ENCODE data around the gene TRIM5. TPM values are rescaled to one million over a fixed set of nuclear protein-coding genes. Genes with fewer than 3 reads are reported as not detected.
A peak's percentile ranks its signal among the peaks of the same experiment; 100 is the strongest.

The TRIM5 gene
- total and polyA plus RNA-seq, 2 donors (not counting 3 experiments of a cell fraction or from before 2014, with no cell fraction given), result 54.5 to 57.3 TPM

GRCh38 chr11:5624489-5625279, 60.2 kb downstream of the TRIM5 start, which contains the start of gene TRIM34:
TRIM34 (plus strand) TSS chr11:5625001; CDS start chr11:5632332, 7,331 bp downstream.
- intact Hi-C loops (cut with micrococcal nuclease) (loop anchor here (1.0 kb wide), 1 partner anchor 24 kb away; no protein-coding TSS in a partner anchor), dilution Hi-C loops (cut with MboI; ENCODE audit: extremely low pct_ligation_motif_present, low sequenced_read_pairs) (no loop called here)
- no peaks in the 10 kb centered on the region for H4K20me1 ChIP-seq (replicated peaks; ENCODE audit: control insufficient read depth, extremely low read depth, insufficient read depth, low read length)
- H3K4me1 ChIP-seq (ENCODE audit: control insufficient read depth, extremely low read depth, insufficient read depth, low read length), result peaks cover 22% of the 10 kb centered on the region
- POLR2A ChIA-PET, result no interaction called here
- H3K27me3 ChIP-seq (ENCODE audit: control insufficient read depth in 2 of 2, insufficient read depth in 2 of 2, low read length in 2 of 2), result no peaks in the 10 kb centered on the region
- BruUV-seq (replicated peaks), result TSS peak; percentile 60
- no peaks in the 10 kb centered on the region for H3K9me3 ChIP-seq (replicated peaks; ENCODE audit: control insufficient read depth, insufficient read depth, low read length)
- CTCF ChIA-PET, result interaction anchor here (0.9 to 1.6 kb wide), 3 partner anchors 12 to 25 kb away, joined by 3 to 8 read pairs (median 3); no protein-coding TSS in a partner anchor
- peak within 1 kb of the TSS; percentile 40 to 90 (median 67) for H3K4me3 ChIP-seq (replicated peaks in 1 of 3; ENCODE audit: insufficient read depth in 1 of 3, low read depth in 1 of 3, low read length in 3 of 3)
- H3K9ac ChIP-seq (replicated peaks; ENCODE audit: extremely low read depth, insufficient read depth, low read length), result peak within 1 kb of the TSS; percentile 79
- TF ChIP-seq MAX (IDR thresholded peaks at IDR 0.05; ENCODE audit: insufficient read depth, insufficient read length), result no peak
- no peak for TF ChIP-seq POLR2AphosphoS5 (IDR thresholded peaks at IDR 0.05; ENCODE audit: insufficient read depth, low read depth, low read length)
- peak; percentile 62 for TF ChIP-seq POLR2A (IDR thresholded peaks at IDR 0.05; ENCODE audit: low read depth, low read length)
- TF ChIP-seq EZH2 (IDR thresholded peaks at IDR 0.05; ENCODE audit: borderline replicate concordance, low read depth, low read length, severe bottlenecking), result no peak
- FAIRE-seq, result peak; percentile 97
- DNase-seq (ENCODE audit: low read depth, low spot score), result peak; percentile 95
- H3K27ac ChIP-seq (ENCODE audit: insufficient read depth, low read depth, low read length), result peak within 1 kb of the TSS; percentile 76
- H3K79me2 ChIP-seq (ENCODE audit: control insufficient read depth, insufficient read depth, low read length), result no peaks in the 10 kb centered on the region
- H3K9me1 ChIP-seq (replicated peaks; ENCODE audit: control insufficient read depth, extremely low read depth, insufficient read depth, low read length), result no peaks in the 10 kb centered on the region
- H3K36me3 ChIP-seq (ENCODE audit: control insufficient read depth in 2 of 2, extremely low read depth in 1 of 2, insufficient read depth in 2 of 2, low read length in 2 of 2), result no peaks in the 10 kb centered on the region
- peak within 1 kb of the TSS; percentile 95 for H2AFZ ChIP-seq (ENCODE audit: low read depth, low read length)
- peak within 1 kb of the TSS; percentile 93 for H3K4me2 ChIP-seq (ENCODE audit: insufficient read depth, low read length)

DNA sequence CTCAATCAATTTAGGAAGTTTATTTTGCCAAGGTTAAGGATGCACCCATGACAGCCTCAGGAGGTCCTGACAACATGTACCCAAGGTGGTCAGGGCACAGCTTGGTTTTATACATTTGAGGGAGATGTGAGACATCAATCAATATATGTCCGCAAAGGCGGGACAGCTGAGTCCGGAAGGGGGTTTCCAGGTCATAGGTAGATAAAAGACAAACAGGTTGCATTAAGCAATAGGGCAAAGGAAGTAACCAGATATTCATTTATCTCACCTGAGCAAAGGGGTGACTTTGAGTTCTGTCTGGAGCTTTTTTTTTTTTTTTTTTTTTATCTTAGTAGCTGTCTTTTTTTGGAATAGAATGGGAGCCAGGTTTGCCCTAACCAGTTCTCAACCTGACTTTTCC, 62.1 kb downstream of the TRIM5 start:
- Histone ChIP-seq H3K79me2 (ENCODE audit: control insufficient read depth, insufficient read depth, low read length) (no peaks in the 10 kb centered on the region), H3K4me2 (ENCODE audit: insufficient read depth, low read length) (no peak overlapping the region), H3K36me3 (ENCODE audit: control insufficient read depth in 2 of 2, extremely low read depth in 1 of 2, insufficient read depth in 2 of 2, low read length in 2 of 2) (no peaks in the 10 kb centered on the region), H3K4me1 (ENCODE audit: control insufficient read depth, extremely low read depth, insufficient read depth, low read length) (peaks cover 22% of the 10 kb centered on the region), H4K20me1 (replicated peaks; ENCODE audit: control insufficient read depth, extremely low read depth, insufficient read depth, low read length) (no peaks in the 10 kb centered on the region), H3K4me3 (replicated peaks in 1 of 3; ENCODE audit: insufficient read depth in 1 of 3, low read depth in 1 of 3, low read length in 3 of 3) (no peak overlapping the region), H3K27me3 (ENCODE audit: control insufficient read depth in 2 of 2, insufficient read depth in 2 of 2, low read length in 2 of 2) (no peaks in the 10 kb centered on the region), H3K9ac (replicated peaks; ENCODE audit: extremely low read depth, insufficient read depth, low read length) (no peak overlapping the region), H3K9me1 (replicated peaks; ENCODE audit: control insufficient read depth, extremely low read depth, insufficient read depth, low read length) (no peaks in the 10 kb centered on the region), H3K27ac (ENCODE audit: insufficient read depth, low read depth, low read length) (no peak overlapping the region), H2AFZ (ENCODE audit: low read depth, low read length) (no peak overlapping the region), H3K9me3 (replicated peaks; ENCODE audit: control insufficient read depth, insufficient read depth, low read length) (no peaks in the 10 kb centered on the region)
- DNase-seq (ENCODE audit: low read depth, low spot score) (no peak), FAIRE-seq (no peak)
- TF ChIP-seq MYC (IDR thresholded peaks at IDR 0.05; ENCODE audit: low read depth, low read length) (no peak), GATA2 (IDR thresholded peaks at IDR 0.05; ENCODE audit: insufficient read depth, insufficient read length, low read depth, low read length) (no peak), EZH2 (IDR thresholded peaks at IDR 0.05; ENCODE audit: borderline replicate concordance, low read depth, low read length, severe bottlenecking) (no peak), FOS (IDR thresholded peaks at IDR 0.05; ENCODE audit: borderline replicate concordance, insufficient read depth, low read length) (no peak), POLR2AphosphoS5 (IDR thresholded peaks at IDR 0.05; ENCODE audit: insufficient read depth, low read depth, low read length) (no peak), MAX (IDR thresholded peaks at IDR 0.05; ENCODE audit: insufficient read depth, insufficient read length) (no peak), POLR2A (IDR thresholded peaks at IDR 0.05; ENCODE audit: low read depth, low read length) (no peak), JUN (IDR thresholded peaks at IDR 0.05; ENCODE audit: borderline replicate concordance, insufficient read depth, insufficient read length, low read depth) (no peak), CTCF (IDR thresholded peaks at IDR 0.05; ENCODE audit: extremely low read depth in 1 of 2, insufficient read depth in 1 of 2, low read depth in 1 of 2, low read length in 2 of 2) (no peak)
- POLR2A ChIA-PET, result interaction anchor here (0.6 to 0.7 kb wide), 2 partner anchors 28 to 996 kb away, joined by 3 to 10 read pairs; no protein-coding TSS in a partner anchor
- dilution Hi-C loops (cut with MboI; ENCODE audit: extremely low pct_ligation_motif_present, low sequenced_read_pairs), result no loop called here
- BruUV-seq (replicated peaks), result no TSS peak
- intact Hi-C loops (cut with micrococcal nuclease), result no loop called here
- CTCF ChIA-PET, result interaction anchor here (1.4 kb wide), 1 partner anchor 62 kb away, joined by 3 read pairs; the partner anchor contains the start of gene TRIM5
